HCT116 (cell line): Measurements from ENCODE around the gene RECQL5. TPM values are rescaled to one million over a fixed set of nuclear protein-coding genes. Genes with fewer than 3 reads are reported as not detected.

Source experiments
- ATAC-seq: fragments of 200-7000 bp; cut with Tn5 transposase; 2 replicates; pipeline ENCODE4 v1.9.1; 2020; ENCODE audit warnings: mild to moderate bottlenecking, moderate library complexity
- BruUV-seq: library from RNA; stranded (reverse); fragments of 400-500 nt; replicated peaks from 2 replicates; lab custom pipeline; 2021; lab: Mats Ljungman, UMichigan
- CTCF ChIA-PET: fragments of 300-600 bp; sonication (Branson Sonifier 250); formaldehyde crosslinking; loops from one replicate; lab custom pipeline; 2021; ENCODE audit warnings: antibody characterized with exemption; lab: Charles Lee
- POLR2A ChIA-PET: fragments of 300-600, 350-600 bp; sonication (Branson Sonifier 250); formaldehyde crosslinking; loops from one replicate; lab custom pipeline; 2021; ENCODE audit warnings: antibody characterized with exemption; lab: Charles Lee
- RAD21 ChIA-PET, 2 experiments: fragments of 300-600 bp; sonication (Branson Sonifier 250); formaldehyde crosslinking; loops; one replicate each; lab custom pipeline; 2023; ENCODE audit warnings: low total read pairs in 2 of 2; ENCODE audit not compliant: uncharacterized antibody in 2 of 2, unreplicated experiment in 2 of 2, low non-redundant PET in 1 of 2; lab: Charles Lee
- DNase-seq: peaks from one replicate; pipeline ENCODE4 v3.0.0-alpha.2; 2010; ENCODE audit warnings: low read depth, low spot score
- H2AFZ ChIP-seq: fragments of 200-600 bp; shearing (Covaris generic), sonication (generic); 2 replicates; pipeline ENCODE4 v1.6.1; 2017; ENCODE audit warnings: low read depth, mixed run types, mixed read lengths, antibody characterized with exemption, low read length; ENCODE audit not compliant: poor library complexity, severe bottlenecking
- H3K27ac ChIP-seq: 2 replicates; pipeline ENCODE4 v1.5.1; 2012; ENCODE audit warnings: low read depth, low read length
- H3K27me3 ChIP-seq: fragments of 200-600 bp; sonication (generic); 2 replicates; pipeline ENCODE4 v1.6.1; 2016; ENCODE audit warnings: mixed run types, low read length, mixed read lengths; ENCODE audit not compliant: insufficient read depth
- H3K36me3 ChIP-seq, 2 experiments: fragments of 200-500 bp in 1 of 2; fragments of 200-600 bp in 1 of 2; sonication (Bioruptor generic) in 1 of 2; sonication (generic) in 1 of 2; 2 replicates each; pipeline versions ENCODE4 v1.5.1 to v1.6.1; 2014 to 2016; ENCODE audit warnings: low read length in 2 of 2, inconsistent platforms in 1 of 2, mixed read lengths in 1 of 2, mixed run types in 1 of 2; ENCODE audit not compliant: insufficient read depth in 2 of 2, control insufficient read depth in 1 of 2
- H3K4me1 ChIP-seq, 2 experiments: fragments of 200-600 bp in 1 of 2; sonication (generic) in 1 of 2; 2 replicates each; pipeline versions ENCODE4 v1.5.1 to v1.6.1; 2012 to 2017; ENCODE audit warnings: low read length in 2 of 2, inconsistent platforms in 1 of 2, mild to moderate bottlenecking in 1 of 2, mixed read lengths in 1 of 2, mixed run types in 1 of 2, moderate library complexity in 1 of 2; ENCODE audit not compliant: insufficient read depth in 2 of 2, control insufficient read depth in 1 of 2
- H3K4me2 ChIP-seq: fragments of 200-600 bp; sonication (generic); 2 replicates; pipeline ENCODE4 v1.6.1; 2017; ENCODE audit warnings: mixed run types, low read length, mixed read lengths
- H3K4me3 ChIP-seq, 2 experiments: fragments of 200-600 bp in 1 of 2; sonication (generic) in 1 of 2; replicated peaks in 1 of 2; 2 replicates each; pipeline ENCODE4 v1.5.1; 2011 to 2016; ENCODE audit warnings: low read length in 2 of 2, control low read depth in 1 of 2, low read depth in 1 of 2, mild to moderate bottlenecking in 1 of 2, mixed read lengths in 1 of 2, mixed run types in 1 of 2
- H3K79me2 ChIP-seq: fragments of 200-600 bp; sonication (generic); 2 replicates; pipeline ENCODE4 v1.6.1; 2017; ENCODE audit warnings: mild to moderate bottlenecking, mixed run types, low read length, moderate library complexity, mixed read lengths; ENCODE audit not compliant: insufficient read depth
- H3K9ac ChIP-seq: fragments of 200-600 bp; sonication (generic); 2 replicates; pipeline ENCODE4 v1.6.1; 2016; ENCODE audit warnings: low read length, mixed read lengths
- H3K9me2 ChIP-seq: fragments of 200-600 bp; sonication (generic), shearing (Covaris generic); 2 replicates; pipeline ENCODE4 v1.6.1; 2017; ENCODE audit warnings: mixed run types, mild to moderate bottlenecking, moderate library complexity; ENCODE audit not compliant: insufficient read depth
- H3K9me3 ChIP-seq, 2 experiments: fragments of 200-500 bp in 1 of 2; fragments of 200-600 bp in 1 of 2; sonication (Bioruptor generic) in 1 of 2; sonication (generic) in 1 of 2; 2 replicates each; pipeline ENCODE4 v1.6.1; 2014 to 2017; ENCODE audit warnings: low read length in 2 of 2, mixed read lengths in 2 of 2, inconsistent platforms in 1 of 2, low read depth in 1 of 2, mild to moderate bottlenecking in 1 of 2, mixed run types in 1 of 2, moderate library complexity in 1 of 2; ENCODE audit not compliant: control insufficient read depth in 1 of 2, insufficient read depth in 1 of 2
- H4K20me1 ChIP-seq: fragments of 200-600 bp; sonication (generic), shearing (Covaris generic); 2 replicates; pipeline ENCODE4 v1.6.1; 2017; ENCODE audit warnings: mixed run types, mild to moderate bottlenecking, moderate library complexity; ENCODE audit not compliant: insufficient read depth
- ATF3 ChIP-seq: IDR thresholded peaks from 2 replicates; pipeline ENCODE4 v1.6.1; 2012
- CBX3 ChIP-seq: IDR thresholded peaks from 2 replicates; pipeline ENCODE4 v1.6.1; 2012; ENCODE audit warnings: low read depth
- CEBPB ChIP-seq: IDR thresholded peaks from 2 replicates; pipeline ENCODE4 v1.6.1; 2012; ENCODE audit warnings: low read depth
- EGR1 ChIP-seq: IDR thresholded peaks from 2 replicates; pipeline ENCODE4 v1.6.1; 2012; ENCODE audit warnings: low read depth
- FOSL1 ChIP-seq: IDR thresholded peaks from 2 replicates; pipeline ENCODE4 v1.6.1; 2012; ENCODE audit warnings: low read depth
- JUND ChIP-seq: IDR thresholded peaks from 2 replicates; pipeline ENCODE4 v1.6.1; 2012
- POLR2A ChIP-seq: IDR thresholded peaks from 2 replicates; pipeline ENCODE4 v1.7.0; 2011; ENCODE audit warnings: borderline replicate concordance; ENCODE audit not compliant: insufficient read depth, insufficient read length; ENCODE audit errors: extremely low read depth
- POLR2AphosphoS5 ChIP-seq: IDR thresholded peaks from 2 replicates; pipeline ENCODE4 v1.6.1; 2011; ENCODE audit warnings: mild to moderate bottlenecking, low read depth, low read length, moderate library complexity
- RAD21 ChIP-seq: IDR thresholded peaks from 2 replicates; pipeline ENCODE4 v1.6.1; 2012; ENCODE audit warnings: low read depth, mild to moderate bottlenecking
- TCF7L2 ChIP-seq: IDR thresholded peaks from 2 replicates; pipeline ENCODE4 v1.7.0; 2011; ENCODE audit warnings: borderline replicate concordance, inconsistent platforms; ENCODE audit not compliant: insufficient read depth, insufficient read length; ENCODE audit errors: extremely low read depth
- YY1 ChIP-seq: IDR thresholded peaks from 2 replicates; pipeline ENCODE4 v1.6.1; 2011; ENCODE audit warnings: low read length, low read depth, moderate library complexity, mild to moderate bottlenecking; ENCODE audit not compliant: insufficient replicate concordance; ENCODE audit errors: extremely low read depth
- ZFX ChIP-seq: fragments of 450-650 bp; IDR thresholded peaks from 2 replicates; pipeline ENCODE4 v1.6.1; 2017
- ZNF274 ChIP-seq: fragments of 200-500 bp; sonication (Bioruptor generic); IDR thresholded peaks from 2 replicates; pipeline ENCODE4 v1.6.1; 2014; ENCODE audit warnings: mild to moderate bottlenecking, low read depth, low read length, inconsistent platforms
- intact Hi-C: fragments of 100-400 bp; cut with micrococcal nuclease; formaldehyde crosslinking; loops from 2 replicates; pipeline ENCODE4 v1.10.0; 2022
- total RNA-seq: library from RNA; stranded (reverse); gene quantifications from one replicate; pipeline ENCODE4 v1.2.1, GENCODE V29; 2021; ENCODE audit not compliant: unreplicated experiment
- TF ChIP-seq, protein P1 (sequence below): IDR thresholded peaks from 2 replicates; pipeline ENCODE4 v1.6.1; 2011; ENCODE audit warnings: mild to moderate bottlenecking, low read length, moderate library complexity; ENCODE audit not compliant: insufficient replicate concordance; ENCODE audit errors: extremely low read depth
- TF ChIP-seq, protein P2 (sequence below): IDR thresholded peaks from 2 replicates; pipeline ENCODE4 v1.6.1; 2012; ENCODE audit warnings: low read depth

RECQL5 gene
- total RNA-seq, 1 experiment from 2014 or later: 83.3 TPM

GRCh38 chr17:75622771-75623273, 44.1 kb downstream of the RECQL5 start:
- Histone ChIP-seq H3K9ac (no peak overlapping the region), H3K79me2 (no peaks in the 10 kb centered on the region), H3K4me2 (no peak overlapping the region), H3K4me1 (peaks cover 0 to 5% of the 10 kb centered on the region in 2 experiments; a peak in 1 of 4 replicates), H3K27ac (no peak overlapping the region), H3K36me3 (no peaks in the 10 kb centered on the region), H3K9me3 (no peaks in the 10 kb centered on the region), H4K20me1 (no peaks in the 10 kb centered on the region), H3K27me3 (no peaks in the 10 kb centered on the region), H3K9me2 (no peaks in the 10 kb centered on the region), H3K4me3 (no peak overlapping the region), H2AFZ (no peak overlapping the region)
- POLR2A ChIA-PET: no interaction called here
- BruUV-seq: no TSS peak
- CTCF ChIA-PET: interaction anchor here (1.1 to 6.9 kb wide), 3 partner anchors 10 to 125 kb away, joined by 3 to 63 read pairs (median 7); partner anchors contain the start of gene SMIM5
- TF ChIP-seq YY1: no peak
- DNase-seq: no peak
- RAD21 ChIA-PET: no interaction called here
- no peak for ATAC-seq
- intact Hi-C loops: no loop called here

DNA sequence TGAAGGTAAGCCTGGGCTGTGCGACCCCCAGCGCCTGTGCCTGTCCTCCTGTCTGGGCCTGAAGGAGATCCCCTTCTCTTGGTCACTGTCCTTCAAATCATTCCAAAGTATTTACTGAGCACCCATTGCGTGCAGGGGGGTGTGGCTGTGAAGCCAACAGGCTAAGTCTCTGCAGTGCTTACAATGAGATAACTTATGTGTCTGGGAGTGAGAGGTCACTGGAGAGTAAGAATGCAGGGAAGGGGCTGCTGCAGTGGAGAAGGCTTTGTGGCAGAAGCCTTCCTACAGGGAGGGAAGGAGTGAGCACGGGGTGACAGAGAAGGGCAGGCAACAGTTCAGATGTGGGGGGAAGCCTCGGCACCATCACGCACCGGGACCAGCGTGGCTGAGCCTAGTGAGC, 44.9 kb downstream of the RECQL5 start:
- no peak for ATAC-seq
- no TSS peak for BruUV-seq
- Histone ChIP-seq H3K27ac (no peak overlapping the region), H3K79me2 (no peaks in the 10 kb centered on the region), H3K4me3 (no peak overlapping the region), H3K9me2 (no peaks in the 10 kb centered on the region), H3K36me3 (no peaks in the 10 kb centered on the region), H3K4me1 (peaks cover 0 to 5% of the 10 kb centered on the region in 2 experiments; a peak in 1 of 4 replicates), H3K4me2 (no peak overlapping the region), H3K9me3 (no peaks in the 10 kb centered on the region), H2AFZ (no peak overlapping the region), H4K20me1 (no peaks in the 10 kb centered on the region), H3K27me3 (no peaks in the 10 kb centered on the region), H3K9ac (no peak overlapping the region)
- intact Hi-C loops: no loop called here
- ChIA-PET CTCF (interaction anchor here (1.4 to 6.9 kb wide), 4 partner anchors 7 to 126 kb away, joined by 7 to 63 read pairs (median 10); partner anchors contain the start of gene SMIM5), RAD21 (no interaction called here), POLR2A (no interaction called here)
- TF ChIP-seq FOSL1 (no peak), ZNF274 (no peak), ATF3 (no peak), JUND (no peak), CEBPB (no peak), RAD21 (no peak), POLR2AphosphoS5 (no peak), POLR2A (no peak), EGR1 (no peak), TCF7L2 (no peak), ZFX (no peak), CBX3 (no peak)
- TF ChIP-seq, protein P1, sequence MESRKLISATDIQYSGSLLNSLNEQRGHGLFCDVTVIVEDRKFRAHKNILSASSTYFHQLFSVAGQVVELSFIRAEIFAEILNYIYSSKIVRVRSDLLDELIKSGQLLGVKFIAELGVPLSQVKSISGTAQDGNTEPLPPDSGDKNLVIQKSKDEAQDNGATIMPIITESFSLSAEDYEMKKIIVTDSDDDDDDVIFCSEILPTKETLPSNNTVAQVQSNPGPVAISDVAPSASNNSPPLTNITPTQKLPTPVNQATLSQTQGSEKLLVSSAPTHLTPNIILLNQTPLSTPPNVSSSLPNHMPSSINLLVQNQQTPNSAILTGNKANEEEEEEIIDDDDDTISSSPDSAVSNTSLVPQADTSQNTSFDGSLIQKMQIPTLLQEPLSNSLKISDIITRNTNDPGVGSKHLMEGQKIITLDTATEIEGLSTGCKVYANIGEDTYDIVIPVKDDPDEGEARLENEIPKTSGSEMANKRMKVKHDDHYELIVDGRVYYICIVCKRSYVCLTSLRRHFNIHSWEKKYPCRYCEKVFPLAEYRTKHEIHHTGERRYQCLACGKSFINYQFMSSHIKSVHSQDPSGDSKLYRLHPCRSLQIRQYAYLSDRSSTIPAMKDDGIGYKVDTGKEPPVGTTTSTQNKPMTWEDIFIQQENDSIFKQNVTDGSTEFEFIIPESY: no peak
- TF ChIP-seq, protein P2, sequence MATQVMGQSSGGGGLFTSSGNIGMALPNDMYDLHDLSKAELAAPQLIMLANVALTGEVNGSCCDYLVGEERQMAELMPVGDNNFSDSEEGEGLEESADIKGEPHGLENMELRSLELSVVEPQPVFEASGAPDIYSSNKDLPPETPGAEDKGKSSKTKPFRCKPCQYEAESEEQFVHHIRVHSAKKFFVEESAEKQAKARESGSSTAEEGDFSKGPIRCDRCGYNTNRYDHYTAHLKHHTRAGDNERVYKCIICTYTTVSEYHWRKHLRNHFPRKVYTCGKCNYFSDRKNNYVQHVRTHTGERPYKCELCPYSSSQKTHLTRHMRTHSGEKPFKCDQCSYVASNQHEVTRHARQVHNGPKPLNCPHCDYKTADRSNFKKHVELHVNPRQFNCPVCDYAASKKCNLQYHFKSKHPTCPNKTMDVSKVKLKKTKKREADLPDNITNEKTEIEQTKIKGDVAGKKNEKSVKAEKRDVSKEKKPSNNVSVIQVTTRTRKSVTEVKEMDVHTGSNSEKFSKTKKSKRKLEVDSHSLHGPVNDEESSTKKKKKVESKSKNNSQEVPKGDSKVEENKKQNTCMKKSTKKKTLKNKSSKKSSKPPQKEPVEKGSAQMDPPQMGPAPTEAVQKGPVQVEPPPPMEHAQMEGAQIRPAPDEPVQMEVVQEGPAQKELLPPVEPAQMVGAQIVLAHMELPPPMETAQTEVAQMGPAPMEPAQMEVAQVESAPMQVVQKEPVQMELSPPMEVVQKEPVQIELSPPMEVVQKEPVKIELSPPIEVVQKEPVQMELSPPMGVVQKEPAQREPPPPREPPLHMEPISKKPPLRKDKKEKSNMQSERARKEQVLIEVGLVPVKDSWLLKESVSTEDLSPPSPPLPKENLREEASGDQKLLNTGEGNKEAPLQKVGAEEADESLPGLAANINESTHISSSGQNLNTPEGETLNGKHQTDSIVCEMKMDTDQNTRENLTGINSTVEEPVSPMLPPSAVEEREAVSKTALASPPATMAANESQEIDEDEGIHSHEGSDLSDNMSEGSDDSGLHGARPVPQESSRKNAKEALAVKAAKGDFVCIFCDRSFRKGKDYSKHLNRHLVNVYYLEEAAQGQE: no peak
- DNase-seq: no peak
